Gastroesophageal sphincter (tissue), 4 donors: ENCODE data around the gene AKR1C3. TPM values are rescaled to one million over a fixed set of nuclear protein-coding genes. Genes with fewer than 3 reads are reported as not detected.

ENCODE experiments used
- ATAC-seq: fragments of 150-250 bp; one replicate; pipeline ENCODE4 v1.9.1; 2016; ENCODE audit warnings: mild to moderate bottlenecking, moderate library complexity
- H3K27ac ChIP-seq, 4 donors: fragments of 200-600 bp; sonication (generic) in 3 of 4; 1 replicate in 3 of 4; 2 replicates in 1 of 4; pipeline ENCODE4 v1.5.1; 2016 to 2019
- H3K27me3 ChIP-seq: fragments of 200-600 bp; sonication (generic); one replicate; pipeline ENCODE4 v1.5.1; 2019
- H3K36me3 ChIP-seq, 2 donors: fragments of 200-600 bp; sonication (generic); one replicate each; pipeline ENCODE4 v1.5.1; 2019; ENCODE audit warnings: control low read depth in 1 of 2
- H3K4me1 ChIP-seq, 3 donors: fragments of 200-600 bp; sonication (generic); 1 replicate in 2 of 3; 2 replicates in 1 of 3; pipeline ENCODE4 v1.5.1; 2016 to 2019; ENCODE audit warnings: control low read depth in 2 of 3
- H3K4me3 ChIP-seq, 2 donors: fragments of 200-600 bp; sonication (generic); one replicate each; pipeline ENCODE4 v1.5.1; 2019; ENCODE audit warnings: mild to moderate bottlenecking in 1 of 2, moderate library complexity in 1 of 2
- H3K9me3 ChIP-seq, 3 donors: fragments of 200-600 bp; sonication (generic); one replicate each; pipeline ENCODE4 v1.5.1; 2017 to 2019; ENCODE audit warnings: control low read depth in 2 of 3
- EP300 ChIP-seq: sonication (generic); formaldehyde crosslinking; IDR thresholded peaks from one replicate; pipeline ENCODE4 v1.6.1; 2017; ENCODE audit warnings: antibody characterized with exemption, mild to moderate bottlenecking
- POLR2A ChIP-seq, 2 donors: fragments of 450-650 bp; IDR thresholded peaks; one replicate each; pipeline ENCODE4 v1.6.1; 2017; ENCODE audit warnings: antibody characterized with exemption in 2 of 2, mild to moderate bottlenecking in 2 of 2, moderate library complexity in 1 of 2
- POLR2AphosphoS5 ChIP-seq: sonication (generic); formaldehyde crosslinking; IDR thresholded peaks from one replicate; pipeline ENCODE4 v1.6.1; 2017; ENCODE audit warnings: antibody characterized with exemption
- WGBS, 2 donors: methylation state at CpG; one replicate each; pipeline ENCODE4 v1.1.5; 2018; ENCODE audit warnings: low coverage in 1 of 2; 5-methylcytosine and 5-hydroxymethylcytosine counted together
- total RNA-seq, 4 donors: library from RNA; depleted of rRNA; stranded (reverse); fragments of >200 nt; gene quantifications; one replicate each; pipeline ENCODE4 v1.1.0, GENCODE V29; 2016
- TF ChIP-seq, protein P1 (sequence below), 4 experiments: fragments of 200-600 bp in 2 of 4; fragments of 450-650 bp in 2 of 4; sonication (generic) in 1 of 4; IDR thresholded peaks; one replicate each; pipeline ENCODE4 v1.5.1; 2017 to 2019; ENCODE audit warnings: antibody characterized with exemption in 4 of 4, mild to moderate bottlenecking in 2 of 4, moderate library complexity in 2 of 4

The AKR1C3 gene
- total RNA-seq, 4 donors from 2014 or later = 14.3 to 32.2 (median 19.3) TPM

DNA sequence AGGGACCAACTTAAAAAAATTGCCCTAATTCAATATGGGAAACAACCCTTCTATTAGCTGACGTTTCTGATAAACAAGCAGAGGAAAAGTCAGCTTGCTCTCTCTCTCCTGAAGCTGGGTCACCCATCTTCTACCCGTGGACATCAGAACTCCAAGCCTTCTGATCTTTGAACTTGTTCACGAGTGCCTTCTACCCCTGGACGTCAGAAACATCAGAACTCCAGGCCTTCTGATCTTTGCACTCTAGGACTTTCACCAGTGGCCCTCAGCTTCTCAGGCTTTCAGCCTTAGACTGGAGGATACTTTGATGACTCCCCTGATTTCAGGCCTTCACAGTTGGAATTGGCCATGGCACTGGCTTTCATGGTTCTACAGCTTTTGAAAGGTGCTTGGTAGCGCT lies 48.9 kb downstream of the AKR1C3 start:
- WGBS, 2 donors = 56 to 78% methylated on average over 4 to 5 of the region's 5 CpGs

DNA sequence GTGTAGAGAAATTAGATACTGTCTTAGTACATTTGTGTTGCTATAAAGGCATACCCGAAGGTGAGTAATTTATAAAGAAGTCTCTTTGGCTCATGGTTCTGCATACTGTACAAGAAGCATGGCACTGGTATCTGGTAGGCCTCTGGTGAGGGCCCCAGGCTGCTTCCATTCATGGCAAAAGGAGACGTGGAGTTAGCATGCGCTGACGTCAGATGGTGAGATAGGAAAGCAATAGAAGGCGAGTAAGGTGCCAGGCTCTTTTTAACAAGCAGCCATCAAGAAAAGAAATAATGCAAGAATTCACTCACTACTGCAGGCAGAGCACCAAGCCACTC lies 52.7 kb downstream of the AKR1C3 start:
- TF ChIP-seq POLR2AphosphoS5 (no peak), POLR2A (IDR thresholded peaks at IDR 0.05) (no peak), EP300 (no peak)
- TF ChIP-seq, protein P1, sequence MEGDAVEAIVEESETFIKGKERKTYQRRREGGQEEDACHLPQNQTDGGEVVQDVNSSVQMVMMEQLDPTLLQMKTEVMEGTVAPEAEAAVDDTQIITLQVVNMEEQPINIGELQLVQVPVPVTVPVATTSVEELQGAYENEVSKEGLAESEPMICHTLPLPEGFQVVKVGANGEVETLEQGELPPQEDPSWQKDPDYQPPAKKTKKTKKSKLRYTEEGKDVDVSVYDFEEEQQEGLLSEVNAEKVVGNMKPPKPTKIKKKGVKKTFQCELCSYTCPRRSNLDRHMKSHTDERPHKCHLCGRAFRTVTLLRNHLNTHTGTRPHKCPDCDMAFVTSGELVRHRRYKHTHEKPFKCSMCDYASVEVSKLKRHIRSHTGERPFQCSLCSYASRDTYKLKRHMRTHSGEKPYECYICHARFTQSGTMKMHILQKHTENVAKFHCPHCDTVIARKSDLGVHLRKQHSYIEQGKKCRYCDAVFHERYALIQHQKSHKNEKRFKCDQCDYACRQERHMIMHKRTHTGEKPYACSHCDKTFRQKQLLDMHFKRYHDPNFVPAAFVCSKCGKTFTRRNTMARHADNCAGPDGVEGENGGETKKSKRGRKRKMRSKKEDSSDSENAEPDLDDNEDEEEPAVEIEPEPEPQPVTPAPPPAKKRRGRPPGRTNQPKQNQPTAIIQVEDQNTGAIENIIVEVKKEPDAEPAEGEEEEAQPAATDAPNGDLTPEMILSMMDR (IDR thresholded peaks at IDR 0.05) = no peak
- WGBS, 2 donors = 90 to 91% methylated on average over 3 to 5 of the region's 5 CpGs
- H3K27ac ChIP-seq = no peak overlapping the region
- H3K9me3 ChIP-seq = peaks cover 0 to 6% (median 0%) of the 10 kb centered on the region in 3 donors
- H3K4me1 ChIP-seq = no peaks in the 10 kb centered on the region
- H3K27me3 ChIP-seq = no peaks in the 10 kb centered on the region
- ATAC-seq = no peak
- H3K4me3 ChIP-seq = no peak overlapping the region
- H3K36me3 ChIP-seq = no peaks in the 10 kb centered on the region

More for the DNA sequence above, 48.9 kb downstream of the AKR1C3 start:
- Histone ChIP-seq H3K36me3 (no peaks in the 10 kb centered on the region), H3K27me3 (no peaks in the 10 kb centered on the region), H3K27ac (no peak overlapping the region), H3K9me3 (peaks cover 0 to 4% (median 0%) of the 10 kb centered on the region in 3 donors), H3K4me1 (no peaks in the 10 kb centered on the region), H3K4me3 (no peak overlapping the region)
- TF ChIP-seq, protein P1 (IDR thresholded peaks at IDR 0.05) = no peak
- ATAC-seq = no peak

DNA sequence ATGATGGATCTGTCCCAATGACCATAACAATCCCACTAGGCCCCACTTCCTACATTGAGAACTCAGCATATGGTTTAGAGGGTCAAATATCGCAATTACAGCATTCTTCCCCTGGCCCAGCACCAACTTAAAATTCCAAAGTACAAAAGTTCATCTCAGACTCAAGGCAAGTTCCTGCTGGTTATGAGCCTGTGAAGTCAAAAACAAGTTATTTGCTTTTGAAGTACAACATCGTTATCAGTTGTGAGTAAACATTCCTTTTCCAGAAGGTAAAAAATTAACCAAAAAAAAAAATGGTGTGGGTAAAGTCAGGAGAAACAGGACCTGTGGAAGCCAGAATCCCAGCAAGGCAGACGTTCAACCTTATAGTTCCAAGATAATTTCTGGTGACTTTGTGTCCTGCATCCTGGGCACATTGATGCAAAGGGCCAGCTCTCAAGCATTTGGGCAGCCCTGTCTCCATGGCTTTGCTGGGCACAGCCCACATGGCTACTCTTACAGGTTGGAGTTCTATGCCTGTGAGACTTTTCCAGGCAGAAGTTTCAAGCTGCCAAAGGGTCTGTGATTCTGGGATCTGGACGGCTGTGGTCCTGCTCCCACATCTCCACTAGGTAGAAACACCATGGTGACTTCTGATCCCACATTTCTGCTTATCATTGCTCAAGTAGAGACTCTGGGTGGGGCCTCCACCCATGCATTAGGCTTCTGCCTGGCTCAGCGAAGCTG lies 53.2 kb downstream of the AKR1C3 start:
- no peaks in the 10 kb centered on the region for H3K27me3 ChIP-seq
- TF ChIP-seq, protein P1 (IDR thresholded peaks at IDR 0.05) = no peak
- no peak for TF ChIP-seq POLR2AphosphoS5
- no peak for TF ChIP-seq EP300
- no peak overlapping the region for H3K4me3 ChIP-seq
- no peaks in the 10 kb centered on the region for H3K36me3 ChIP-seq
- WGBS, 2 donors = 63 to 66% methylated on average over 4 of the region's 5 CpGs
- peaks cover 0 to 6% (median 0%) of the 10 kb centered on the region in 3 donors for H3K9me3 ChIP-seq
- no peaks in the 10 kb centered on the region for H3K4me1 ChIP-seq
- no peak for ATAC-seq
- H3K27ac ChIP-seq = no peak overlapping the region

DNA sequence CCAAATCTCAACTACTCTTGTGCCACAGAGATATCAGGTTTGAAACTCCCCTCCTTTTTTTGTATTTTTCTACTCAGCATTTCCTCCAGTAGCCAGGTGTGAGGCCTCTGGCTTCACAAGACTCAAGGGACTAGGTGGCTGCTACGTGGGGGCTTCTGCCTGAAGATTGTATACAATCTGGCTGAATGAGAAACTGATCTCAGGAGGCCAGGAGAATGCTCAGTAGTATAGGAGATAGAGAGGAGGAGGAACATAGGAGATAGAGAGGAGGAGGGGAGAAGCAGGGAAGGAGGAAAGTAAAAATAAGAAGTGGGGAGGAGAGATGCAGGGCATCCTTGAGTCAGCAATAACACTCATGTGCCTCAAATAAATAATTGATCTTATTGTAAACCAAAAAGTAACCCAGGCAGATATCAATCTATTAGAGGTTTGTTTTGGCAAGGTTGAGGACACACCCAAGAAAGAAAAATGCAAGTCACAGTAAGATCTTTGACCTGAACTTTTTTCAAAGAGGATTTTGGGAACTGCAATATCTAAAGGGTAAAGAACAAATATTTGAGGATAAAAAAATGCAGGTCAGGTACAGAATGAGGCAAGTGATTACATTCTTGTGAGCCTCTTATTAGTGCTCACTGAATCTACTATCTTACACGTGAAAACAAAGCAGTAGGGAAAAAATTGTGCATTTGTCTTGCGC lies 53.9 kb downstream of the AKR1C3 start:
- Histone ChIP-seq H3K27ac (no peak overlapping the region), H3K4me1 (no peaks in the 10 kb centered on the region)

More for the DNA sequence above, 53.9 kb downstream of the AKR1C3 start:
- no peak for ATAC-seq
- TF ChIP-seq POLR2A (IDR thresholded peaks at IDR 0.05) = no peak
- TF ChIP-seq POLR2AphosphoS5 = no peak
- no peak for TF ChIP-seq EP300
- TF ChIP-seq, protein P1 (IDR thresholded peaks at IDR 0.05) = no peak
- WGBS, 2 donors = 66 to 70% methylated on average over 2 to 3 of the region's 3 CpGs
- Histone ChIP-seq H3K9me3 (peaks cover 0 to 6% (median 0%) of the 10 kb centered on the region in 3 donors), H3K4me3 (no peak overlapping the region), H3K27me3 (no peaks in the 10 kb centered on the region), H3K36me3 (no peaks in the 10 kb centered on the region)
